DOHH2 (cell line): ENCODE data around the gene LIMK2.

Experiments
- CTCF ChIP-seq: fragments of 200-600 bp; sonication (generic); IDR thresholded peaks from one replicate; pipeline ENCODE4 v1.5.1; 2014; ENCODE audit warnings: antibody characterized with exemption, mild to moderate bottlenecking, low read depth, low read length; ENCODE audit not compliant: poor library complexity, severe bottlenecking
- EZH2phosphoT487 ChIP-seq: fragments of 200-600 bp; sonication (generic); IDR thresholded peaks from 2 replicates; pipeline ENCODE4 v1.6.1; 2017; ENCODE audit warnings: borderline replicate concordance, mild to moderate bottlenecking, antibody characterized with exemption, low read length, moderate library complexity, mixed read lengths

DNA sequence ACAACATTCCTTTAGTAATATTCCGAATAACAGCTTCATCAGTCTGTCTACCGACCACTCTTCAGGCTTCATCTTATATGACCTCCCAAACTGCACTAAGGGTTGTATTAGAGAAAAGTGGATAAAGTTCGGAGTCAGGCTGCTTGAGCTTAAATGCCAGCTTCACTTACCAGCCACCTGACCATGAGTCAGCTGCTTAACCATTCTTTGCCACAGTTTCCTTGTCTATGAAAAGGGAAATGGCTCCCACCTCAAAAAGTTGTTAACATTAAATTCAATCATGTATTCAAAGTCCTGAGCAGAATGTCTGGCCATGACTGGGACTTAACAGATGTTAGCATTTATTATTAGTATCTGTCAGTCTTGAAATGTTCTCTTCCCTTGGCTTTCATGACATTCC lies 20.9 kb downstream of the LIMK2 start:
- TF ChIP-seq CTCF (no peak), EZH2phosphoT487 (no peak)
